Middle frontal gyrus (tissue), 1 donor: ENCODE measurements around the gene PRKN.

ENCODE experiments used
- DNase-seq: peaks from one replicate; pipeline ENCODE4 v3.0.0-alpha.2; 2015; ENCODE audit warnings: low spot score; ENCODE audit errors: extremely low spot score

PRKN gene

GRCh38 chr6:161465403-161465802 lies 1262.2 kb downstream of the PRKN start:
- DNase-seq, result no peak

DNA sequence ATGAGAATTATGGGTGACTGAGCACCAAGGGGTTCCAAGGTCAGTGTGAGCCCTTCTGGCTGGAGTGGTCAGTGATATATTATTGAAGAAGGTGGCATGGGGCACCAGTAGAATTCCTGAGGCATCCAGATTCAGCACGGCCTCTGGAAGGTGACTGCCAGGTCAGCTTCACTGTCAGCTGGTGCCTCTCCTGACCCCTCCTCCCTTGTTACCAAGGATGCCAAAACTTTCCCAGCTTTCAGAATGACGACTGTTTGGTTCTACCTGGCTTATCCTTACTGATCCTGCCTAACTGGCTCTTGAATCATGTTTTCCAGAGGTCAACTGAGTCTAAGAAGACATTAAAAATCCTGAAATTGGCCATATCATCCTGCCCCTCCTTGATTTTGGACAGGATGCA lies 1264.5 kb downstream of the PRKN start:
- no peak for DNase-seq

DNA sequence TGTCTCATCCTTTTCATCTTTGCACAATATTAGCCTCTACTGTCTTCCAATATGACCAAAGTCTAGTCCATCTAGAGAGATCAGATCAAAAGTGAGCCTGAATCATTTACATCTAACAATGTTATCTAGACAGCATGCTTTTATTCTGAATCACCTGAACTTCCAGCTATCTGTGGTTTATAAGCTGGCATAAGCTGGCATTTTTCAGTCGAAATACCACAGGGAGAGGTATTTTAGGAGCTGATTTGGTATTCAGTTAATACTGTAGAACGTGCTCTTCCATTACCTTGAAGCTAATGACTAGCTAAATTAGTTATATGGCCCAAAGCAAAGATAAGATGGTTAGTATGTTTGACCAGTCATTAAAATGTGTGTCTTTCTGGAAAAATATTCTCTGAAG lies 1265.4 kb downstream of the PRKN start:
- DNase-seq, result no peak

DNA sequence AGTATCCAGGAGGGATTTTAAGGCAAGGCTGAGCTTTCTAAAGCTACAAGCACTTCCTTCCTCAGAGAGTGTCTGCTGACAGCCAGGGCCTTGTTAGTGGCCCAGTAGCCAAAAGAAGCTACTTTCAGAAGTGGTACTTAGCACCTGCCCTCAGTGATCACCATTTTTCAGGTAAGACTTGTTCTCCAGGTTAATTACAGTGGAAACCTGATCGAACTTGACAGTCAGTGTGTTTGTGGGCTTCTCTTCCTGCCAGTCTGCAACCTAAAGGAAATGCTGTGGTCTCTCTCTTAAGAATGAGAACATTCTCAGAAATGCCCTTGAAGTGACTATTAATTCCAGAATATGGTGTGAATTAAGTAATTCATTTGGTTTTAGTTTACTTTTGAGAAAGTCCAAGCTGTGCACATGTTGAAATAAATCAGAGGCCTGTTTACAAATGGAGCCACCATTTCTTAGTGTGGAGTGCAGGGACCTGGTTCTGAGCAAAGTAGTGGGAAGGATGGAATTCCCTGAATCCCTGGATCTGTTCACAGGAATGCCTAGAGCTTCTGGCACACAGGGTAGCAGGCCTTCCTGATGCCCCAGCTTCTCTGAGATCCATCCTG lies 1268.5 kb downstream of the PRKN start:
- no peak for DNase-seq

DNA sequence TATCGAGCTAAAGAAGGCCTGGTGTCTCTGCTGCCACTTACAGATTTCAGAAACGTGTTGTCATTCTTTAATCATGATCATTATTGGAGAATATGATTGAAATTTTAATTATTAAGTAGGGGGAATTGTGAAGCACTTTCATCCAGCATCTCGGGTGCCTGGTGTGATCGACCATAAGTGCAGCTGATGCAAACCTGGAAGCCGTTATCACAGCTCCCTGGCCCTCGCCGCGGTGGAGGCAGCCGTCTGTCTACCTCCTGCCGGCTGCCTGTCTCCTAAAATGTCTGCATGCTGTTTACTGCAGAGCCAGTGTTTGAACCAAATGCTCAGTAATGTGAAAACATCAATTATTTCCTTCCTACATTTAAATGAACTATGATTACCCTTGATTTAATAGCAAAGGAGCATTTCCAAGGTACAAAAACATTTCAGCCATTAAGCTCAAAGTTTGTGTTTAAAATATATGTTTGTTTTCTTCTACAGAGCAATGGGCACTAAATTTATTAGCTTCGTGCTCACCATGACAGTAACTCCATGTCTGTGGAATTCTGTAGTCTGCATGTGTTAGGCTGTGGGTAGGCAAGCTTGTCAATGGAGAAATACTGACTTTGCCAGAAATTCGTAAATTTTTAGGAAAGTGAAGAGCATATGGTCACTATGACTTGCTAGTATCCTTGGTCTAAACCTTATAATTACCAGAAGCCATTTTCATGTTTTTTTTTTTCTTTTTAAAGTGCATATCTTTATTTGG lies 1269.2 kb downstream of the PRKN start:
- no peak for DNase-seq

GRCh38 chr6:161455848-161456247 lies 1271.7 kb downstream of the PRKN start:
- DNase-seq, result no peak

- no peak for DNase-seq
Observed at GRCh38 chr6:161453558-161453957, 1274.0 kb downstream of the PRKN start.

GRCh38 chr6:161452241-161452640 lies 1275.3 kb downstream of the PRKN start:
- DNase-seq, result no peak

DNA sequence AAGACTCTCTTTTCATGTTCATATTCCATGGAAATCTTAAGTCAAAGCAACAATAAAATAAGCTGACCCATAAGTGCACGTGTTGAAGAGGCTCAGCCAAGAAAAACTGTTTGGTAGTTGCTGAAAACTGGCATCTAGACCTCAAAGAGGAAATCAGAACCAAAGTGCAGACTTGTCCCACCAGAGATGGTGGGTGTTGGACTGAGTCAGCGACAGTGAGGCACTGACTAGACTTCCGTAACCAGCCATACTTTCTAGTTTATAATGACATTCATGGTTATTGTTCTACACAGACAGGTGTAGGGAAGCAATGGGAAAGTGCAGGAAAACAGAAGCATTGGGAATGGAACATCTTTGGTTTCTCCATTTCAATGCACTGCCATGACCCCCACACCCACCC lies 1278.0 kb downstream of the PRKN start:
- no peak for DNase-seq

- no peak for DNase-seq
Observed at GRCh38 chr6:161446949-161447348, 1280.6 kb downstream of the PRKN start.

DNA sequence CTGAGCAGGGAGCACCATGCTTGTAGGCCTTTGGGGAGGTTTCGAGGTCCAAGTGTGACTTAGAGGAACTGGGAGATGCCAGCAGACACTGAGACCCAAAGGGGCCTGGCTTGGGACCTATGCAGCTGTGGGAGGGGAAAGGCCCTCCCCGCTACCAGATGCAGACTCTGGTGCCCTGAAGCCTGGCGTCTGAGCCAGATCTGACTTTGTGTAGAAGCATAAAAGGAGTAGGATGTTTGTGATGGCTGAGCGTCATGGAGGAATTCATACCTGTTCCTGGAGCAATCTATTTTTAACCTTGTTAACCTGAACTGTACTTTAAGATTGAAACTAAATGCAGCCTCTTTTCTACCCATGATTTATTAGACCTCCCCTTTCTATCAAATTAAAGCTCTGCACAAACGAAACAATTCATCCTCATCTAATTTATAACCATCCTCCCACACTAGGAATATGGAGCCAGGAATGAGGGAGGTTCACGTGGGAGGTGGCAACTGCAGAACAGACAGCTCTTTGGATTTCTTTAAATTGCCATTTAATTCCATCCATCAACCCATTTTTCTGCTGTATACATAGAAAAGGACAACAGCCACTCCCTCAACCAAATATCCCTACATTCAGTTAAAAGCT lies 1281.2 kb downstream of the PRKN start:
- DNase-seq, result peak; percentile 22

DNA sequence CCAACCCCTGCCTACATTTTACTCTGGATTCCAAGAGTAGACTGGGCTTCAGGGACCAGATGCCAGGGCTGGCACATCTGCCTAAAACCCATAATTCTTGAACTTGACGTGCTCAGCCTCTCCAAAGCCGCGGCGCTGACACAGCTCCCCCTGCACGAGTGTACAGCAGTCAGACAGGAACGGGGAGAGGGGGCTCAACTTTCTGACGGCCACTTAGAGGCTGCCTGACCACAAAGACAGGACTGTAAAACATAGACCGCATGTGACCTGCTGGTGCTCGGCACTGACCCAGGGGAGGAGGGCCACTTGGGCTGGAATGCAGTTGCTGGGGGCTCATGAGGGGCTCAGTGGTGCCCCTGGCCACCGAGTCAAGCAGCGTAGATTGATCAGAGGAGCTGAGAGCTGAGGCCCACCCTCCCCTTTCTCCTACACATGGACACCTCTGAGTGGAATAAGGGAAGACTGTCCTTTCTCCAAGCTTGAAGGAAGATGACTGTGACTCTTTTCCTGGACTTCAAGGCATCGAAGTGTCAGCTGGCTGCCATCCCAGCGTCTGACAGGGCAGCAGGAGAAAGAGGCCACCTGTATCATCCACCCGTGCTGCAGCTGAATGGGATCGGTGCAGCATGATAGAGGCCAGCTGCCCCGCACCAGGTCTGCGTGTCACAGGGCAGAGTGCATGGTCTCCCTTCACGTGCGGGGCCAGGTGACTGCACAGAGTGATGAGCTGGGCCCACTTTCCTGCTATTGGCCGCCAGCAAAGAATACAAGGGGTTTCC lies 1282.4 kb downstream of the PRKN start:
- DNase-seq, result no peak

GRCh38 chr6:161444464-161444863 lies 1283.1 kb downstream of the PRKN start:
- no peak for DNase-seq

- DNase-seq, result no peak
Observed at GRCh38 chr6:161443848-161444247, 1283.7 kb downstream of the PRKN start.

DNA sequence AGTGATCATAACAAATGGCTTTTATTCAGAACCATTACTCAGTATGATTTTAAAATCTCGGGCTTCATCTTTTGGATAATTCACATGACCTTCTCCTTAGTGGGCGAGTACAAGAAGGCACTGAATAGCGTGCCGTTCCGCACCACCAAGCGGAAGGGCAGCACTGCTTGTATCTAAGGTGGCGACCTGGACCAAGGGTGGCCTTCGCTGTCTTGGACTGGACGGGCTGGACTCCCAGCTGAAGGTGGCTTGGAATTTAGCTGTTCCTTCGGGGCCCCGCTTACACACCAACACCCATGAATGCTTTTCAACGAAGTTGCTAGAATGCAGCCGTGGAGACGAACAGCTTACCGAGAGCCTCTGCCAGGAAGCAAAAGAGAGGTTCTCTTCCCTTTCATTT lies 1285.1 kb downstream of the PRKN start:
- no peak for DNase-seq

GRCh38 chr6:161440299-161440698 lies 1287.3 kb downstream of the PRKN start:
- DNase-seq, result no peak

- DNase-seq, result peak; percentile 82
Observed at GRCh38 chr6:161439093-161439492, 1288.5 kb downstream of the PRKN start.

DNA sequence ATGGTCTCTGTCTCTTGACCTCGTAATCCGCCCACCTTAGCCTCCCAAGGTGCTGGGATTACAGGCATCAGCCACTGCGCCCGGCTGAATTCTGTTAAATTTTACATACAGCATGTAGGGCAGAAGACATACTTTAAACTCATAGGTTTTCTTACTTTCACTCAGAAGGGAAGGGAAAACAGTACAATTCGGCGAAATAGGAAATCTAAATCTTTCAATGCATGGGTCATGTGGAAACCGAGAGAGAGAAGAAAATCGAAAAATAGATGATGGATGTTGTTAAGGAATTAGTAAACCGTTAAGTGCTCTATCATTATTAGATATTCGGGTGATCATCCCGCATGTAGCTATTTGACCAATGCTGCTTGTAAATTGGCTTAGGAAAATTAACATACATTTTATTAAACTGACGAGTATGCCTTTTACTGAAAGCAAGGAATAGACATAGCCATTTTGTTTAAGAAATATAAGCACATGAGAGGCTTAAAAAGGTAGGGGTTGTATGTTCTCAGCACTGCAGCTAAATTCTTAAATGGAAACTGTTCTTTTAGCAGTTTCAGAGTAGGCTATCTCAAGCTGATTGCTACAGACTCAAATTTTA lies 1289.0 kb downstream of the PRKN start:
- no peak for DNase-seq

DNA sequence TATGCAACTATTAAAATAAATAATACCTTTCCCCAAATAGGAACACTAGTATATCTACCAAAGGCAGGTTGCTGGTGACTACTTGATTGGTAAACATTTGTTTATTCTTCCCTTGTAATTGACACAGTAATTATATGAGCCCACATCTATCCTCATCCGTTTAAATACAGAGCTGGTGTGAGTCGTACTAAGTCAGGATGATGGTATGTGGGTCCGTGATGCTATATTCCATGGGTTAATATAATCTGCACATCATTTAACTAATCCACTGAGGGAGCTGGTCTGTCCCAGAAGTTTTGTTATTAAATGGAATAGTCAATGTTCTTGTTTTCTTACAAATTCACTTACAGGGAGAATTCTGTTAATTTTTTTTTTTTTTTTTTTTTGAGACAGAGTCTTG lies 1289.7 kb downstream of the PRKN start:
- DNase-seq, result no peak

DNA sequence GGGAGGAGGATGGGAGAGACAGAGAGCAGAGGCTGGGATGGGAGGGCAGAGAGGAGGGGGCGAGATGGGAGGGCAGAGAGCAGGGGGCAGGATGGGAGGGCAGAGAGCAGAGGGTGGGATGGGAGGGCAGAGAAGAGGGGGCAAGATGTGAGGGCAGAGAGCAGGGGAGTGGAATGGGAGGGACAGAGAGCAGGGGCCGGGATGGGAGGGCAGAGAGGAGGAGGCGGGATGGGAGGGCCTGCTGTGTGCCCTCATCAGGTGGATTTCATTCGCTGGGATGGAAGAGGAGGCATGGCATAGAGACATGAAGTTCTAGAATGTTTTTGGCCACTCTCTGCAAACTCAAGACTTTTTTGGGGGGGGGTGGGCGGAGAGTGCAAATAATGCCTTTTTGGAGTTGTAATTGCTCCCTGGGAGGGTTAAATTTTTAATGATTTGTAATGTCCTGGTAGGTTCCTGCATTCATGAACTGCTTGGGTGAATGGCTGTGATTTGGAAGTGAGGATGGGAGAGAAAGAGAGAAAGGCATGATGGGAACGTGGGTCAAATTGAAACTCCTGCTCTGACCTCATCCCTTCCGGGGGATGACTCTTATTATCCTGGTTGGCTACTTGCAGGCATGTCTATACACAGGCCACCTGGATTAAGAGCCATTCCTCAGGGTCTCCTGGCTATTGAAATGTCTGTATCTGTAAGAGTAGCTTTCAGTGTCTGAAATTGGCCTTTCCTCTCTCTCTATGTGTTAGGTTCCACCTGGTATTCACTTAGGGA lies 1291.3 kb downstream of the PRKN start:
- DNase-seq, result no peak

- DNase-seq, result no peak
Observed at GRCh38 chr6:161435748-161436070, 1291.9 kb downstream of the PRKN start.
